Thymus (tissue), 11 donors: ENCODE measurements around the gene GPS1. TPM values are rescaled to one million over a fixed set of nuclear protein-coding genes. Genes with fewer than 3 reads are reported as not detected.
A peak's percentile ranks its signal among the peaks of the same experiment; 100 is the strongest.

Source experiments
- DNase-seq, 9 donors: peaks; one replicate each; pipeline ENCODE4 v3.0.0-alpha.2; 2013; ENCODE audit warnings: low spot score in 9 of 9, low read depth in 6 of 9, missing footprints in 1 of 9
- H3K27ac ChIP-seq, 2 donors: one replicate each; pipeline ENCODE4 v1.5.1; 2013; ENCODE audit warnings: control low read depth in 1 of 2, low read depth in 1 of 2, low read length in 1 of 2, mild to moderate bottlenecking in 1 of 2, moderate library complexity in 1 of 2
- H3K27me3 ChIP-seq, 2 donors: one replicate each; pipeline ENCODE4 v1.5.1; 2013; ENCODE audit warnings: low read length in 1 of 2; ENCODE audit not compliant: control insufficient read depth in 2 of 2, insufficient read depth in 1 of 2
- H3K36me3 ChIP-seq, 2 donors: one replicate each; pipeline ENCODE4 v1.5.1; 2013; ENCODE audit warnings: low read length in 1 of 2, mild to moderate bottlenecking in 1 of 2, moderate library complexity in 1 of 2; ENCODE audit not compliant: control insufficient read depth in 2 of 2, insufficient read depth in 2 of 2
- H3K4me1 ChIP-seq, 2 donors: one replicate each; pipeline ENCODE4 v1.5.1; 2013; ENCODE audit warnings: low read length in 2 of 2; ENCODE audit not compliant: control insufficient read depth in 2 of 2, insufficient read depth in 2 of 2
- H3K4me3 ChIP-seq, 2 donors: one replicate each; pipeline ENCODE4 v1.5.1; 2013; ENCODE audit warnings: low read length in 2 of 2, control low read depth in 1 of 2, mild to moderate bottlenecking in 1 of 2
- H3K9me3 ChIP-seq, 2 donors: one replicate each; pipeline ENCODE4 v1.5.1; 2013; ENCODE audit warnings: low read length in 1 of 2, mild to moderate bottlenecking in 1 of 2; ENCODE audit not compliant: control insufficient read depth in 2 of 2, insufficient read depth in 1 of 2
- WGBS: extraction: QIAGEN DNeasy Blood & Tissue Kit; methylation state at CpG from one replicate; pipeline ENCODE4 v1.1.7; 2013; 5-methylcytosine and 5-hydroxymethylcytosine counted together
- polyA plus RNA-seq: library from polyadenylated mRNA; stranded (reverse); fragments of 200-250 nt; gene quantifications from one replicate; pipeline ENCODE4 v1.2.3, GENCODE V29; 2013
- total RNA-seq: library from RNA; stranded (reverse); fragments of 120-200 nt; gene quantifications from one replicate; pipeline ENCODE4 v1.2.4, GENCODE V29; 2013
- donor health status: healthy.

The GPS1 gene
- total and polyA plus RNA-seq, 2 donors: 75.8 to 98.3 TPM

GRCh38 chr17:82092628-82092994, 40.9 kb downstream of the GPS1 start:
- Histone ChIP-seq H3K36me3 (peaks cover 86% of the 10 kb centered on the region in 2 donors), H3K9me3 (no peaks in the 10 kb centered on the region), H3K4me1 (peaks cover 11 to 13% of the 10 kb centered on the region in 2 donors), H3K4me3 (no peak overlapping the region), H3K27ac (no peak overlapping the region), H3K27me3 (no peaks in the 10 kb centered on the region)
- DNase-seq: no peak
- 97% methylated on average over 20 of the region's 20 CpGs for WGBS

- no peaks in the 10 kb centered on the region for H3K9me3 ChIP-seq
- DNase-seq: no peak
- H3K4me1 ChIP-seq: peaks cover 11 to 13% of the 10 kb centered on the region in 2 donors
- no peak overlapping the region for H3K4me3 ChIP-seq
- 97% methylated on average over 40 of the region's 40 CpGs for WGBS
- H3K27me3 ChIP-seq: no peaks in the 10 kb centered on the region
- H3K36me3 ChIP-seq: peaks cover 80 to 81% of the 10 kb centered on the region in 2 donors
- H3K27ac ChIP-seq: no peak overlapping the region
These were observed 41.5 kb downstream of the GPS1 start for GRCh38 chr17:82092995-82093751.

GRCh38 chr17:82094931-82095776, 43.5 kb downstream of the GPS1 start:
- no peak for DNase-seq
- Histone ChIP-seq H3K4me3 (no peak overlapping the region), H3K4me1 (peaks cover 21 to 22% of the 10 kb centered on the region in 2 donors), H3K27ac (peak overlapping the region in 1 of 2 donors; percentile 4), H3K9me3 (no peaks in the 10 kb centered on the region), H3K27me3 (no peaks in the 10 kb centered on the region), H3K36me3 (peaks cover 61 to 65% of the 10 kb centered on the region in 2 donors)
- 97% methylated on average over 37 of the region's 37 CpGs for WGBS

GRCh38 chr17:82095777-82096708, 44.3 kb downstream of the GPS1 start:
- peaks cover 0 to 5% of the 10 kb centered on the region in 2 donors for H3K9me3 ChIP-seq
- peaks cover 25 to 31% of the 10 kb centered on the region in 2 donors for H3K4me1 ChIP-seq
- peaks cover 55 to 63% of the 10 kb centered on the region in 2 donors for H3K36me3 ChIP-seq
- peak overlapping the region in 1 of 2 donors; percentile 55 for H3K4me3 ChIP-seq
- no peaks in the 10 kb centered on the region for H3K27me3 ChIP-seq
- 97% methylated on average over 35 of the region's 35 CpGs for WGBS
- H3K27ac ChIP-seq: no peak overlapping the region
- DNase-seq: no peak

- Histone ChIP-seq H3K27ac (no peak overlapping the region), H3K36me3 (peaks cover 52 to 56% of the 10 kb centered on the region in 2 donors), H3K4me1 (peaks cover 28 to 38% of the 10 kb centered on the region in 2 donors), H3K4me3 (peak overlapping the region; percentile 55 to 89), H3K9me3 (peaks cover 0 to 5% of the 10 kb centered on the region in 2 donors), H3K27me3 (no peaks in the 10 kb centered on the region)
- WGBS: 83% methylated on average over 8 of the region's 8 CpGs
- DNase-seq: no peak
These were observed 45.0 kb downstream of the GPS1 start for GRCh38 chr17:82096709-82097183.

- Histone ChIP-seq H3K4me1 (peaks cover 31 to 41% of the 10 kb centered on the region in 2 donors), H3K4me3 (peak overlapping the region; percentile 56 to 89), H3K27me3 (no peaks in the 10 kb centered on the region), H3K36me3 (peaks cover 46 to 50% of the 10 kb centered on the region in 2 donors), H3K27ac (peak overlapping the region; percentile 60 to 87), H3K9me3 (peaks cover 0 to 5% of the 10 kb centered on the region in 2 donors)
- WGBS: 1% methylated on average over 77 of the region's 77 CpGs
- no peak for DNase-seq
These were observed 45.7 kb downstream of the GPS1 start for GRCh38 chr17:82097184-82097918.

GRCh38 chr17:82097919-82098168, 46.1 kb downstream of the GPS1 start:
- under 1% methylated on average over 36 of the region's 36 CpGs for WGBS
- Histone ChIP-seq H3K4me1 (peaks cover 31 to 41% of the 10 kb centered on the region in 2 donors), H3K4me3 (peak overlapping the region; percentile 56 to 89), H3K9me3 (peaks cover 0 to 5% of the 10 kb centered on the region in 2 donors), H3K27me3 (no peaks in the 10 kb centered on the region), H3K27ac (peak overlapping the region; percentile 60 to 87), H3K36me3 (peaks cover 41 to 45% of the 10 kb centered on the region in 2 donors)
- DNase-seq: no peak
